Stimulated activated CD4-positive, alpha-beta T cell treated with anti-CD3 and anti-CD28 coated beads, Interleukin-12 subunit alpha, Interleukin-12 subunit beta, amount 100 ng/mL, for 24 hours (primary cell): ENCODE data around the gene REXO5.

Experiments
- DNase-seq, 2 experiments: peaks; one replicate each; pipeline ENCODE4 v3.0.0-alpha.2; 2020; ENCODE audit warnings: low read depth in 2 of 2

REXO5 gene

GRCh38 chr16:20874088-20874581 lies 67.8 kb downstream of the REXO5 start:
- DNase-seq: no peak

DNA sequence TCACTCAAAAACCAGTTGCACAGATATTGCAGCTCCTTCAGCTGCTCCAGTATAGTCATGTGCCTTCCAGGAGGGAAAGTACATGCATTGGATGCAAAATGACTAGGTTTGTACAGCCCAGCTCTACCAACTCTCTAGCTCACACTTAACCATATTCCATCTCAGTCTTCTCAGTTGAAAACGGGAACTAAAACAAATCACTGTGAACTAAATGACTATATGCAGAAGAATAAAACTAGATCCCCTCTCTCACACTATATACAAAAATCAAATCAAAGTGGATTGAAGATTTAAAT lies 69.0 kb downstream of the REXO5 start:
- no peak for DNase-seq

- no peak for DNase-seq
Measured at GRCh38 chr16:20878682-20879147, 72.4 kb downstream of the REXO5 start.

GRCh38 chr16:20879175-20880040 lies 73.1 kb downstream of the REXO5 start:
- DNase-seq: no peak

DNA sequence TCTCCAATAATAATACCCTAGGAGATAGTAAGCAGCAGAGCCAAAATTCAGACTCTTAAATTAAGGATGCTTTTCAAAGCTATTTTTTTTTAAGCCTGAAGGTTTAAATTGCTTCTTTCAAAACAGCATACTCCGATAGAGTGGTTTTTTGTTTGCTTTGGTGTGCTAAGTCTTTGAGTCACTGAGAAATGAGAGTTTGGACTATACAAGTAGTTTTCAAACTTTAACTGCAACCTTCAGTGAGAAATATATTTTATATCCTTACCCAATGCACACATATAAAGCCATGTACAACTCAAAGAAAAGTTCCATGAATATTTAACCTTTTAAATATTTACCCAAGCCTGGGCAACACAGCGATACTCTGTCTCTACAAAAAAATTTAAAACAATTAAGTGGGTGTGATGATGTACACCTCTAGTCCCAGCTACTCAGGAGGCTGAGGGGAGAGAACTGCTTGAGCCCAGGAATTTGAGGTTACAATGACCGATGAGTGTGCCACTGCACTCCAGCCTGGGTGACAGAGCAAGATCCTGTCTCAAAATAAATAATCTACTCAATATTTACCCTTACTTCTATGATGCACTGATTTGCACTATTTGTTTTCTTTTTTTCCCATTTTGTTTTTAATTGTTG lies 74.7 kb downstream of the REXO5 start:
- no peak for DNase-seq

DNA sequence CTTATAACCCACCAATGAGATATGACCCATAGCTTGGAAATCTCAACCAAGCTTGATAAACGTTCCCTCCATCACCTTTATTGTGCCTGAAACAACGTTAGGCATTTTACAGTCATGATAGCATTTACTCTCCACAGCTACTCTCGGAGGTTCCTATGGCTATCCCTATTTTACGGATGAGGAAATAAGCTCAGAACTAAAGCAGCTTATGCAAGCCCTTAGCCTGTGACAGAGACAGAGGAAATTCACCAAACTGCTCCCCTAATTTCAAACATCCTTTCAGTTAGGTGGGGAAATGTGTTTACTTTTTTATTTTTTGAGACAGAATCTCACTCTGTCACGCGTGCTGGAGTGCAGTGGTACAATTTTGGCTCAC lies 75.2 kb downstream of the REXO5 start:
- DNase-seq: no peak

DNA sequence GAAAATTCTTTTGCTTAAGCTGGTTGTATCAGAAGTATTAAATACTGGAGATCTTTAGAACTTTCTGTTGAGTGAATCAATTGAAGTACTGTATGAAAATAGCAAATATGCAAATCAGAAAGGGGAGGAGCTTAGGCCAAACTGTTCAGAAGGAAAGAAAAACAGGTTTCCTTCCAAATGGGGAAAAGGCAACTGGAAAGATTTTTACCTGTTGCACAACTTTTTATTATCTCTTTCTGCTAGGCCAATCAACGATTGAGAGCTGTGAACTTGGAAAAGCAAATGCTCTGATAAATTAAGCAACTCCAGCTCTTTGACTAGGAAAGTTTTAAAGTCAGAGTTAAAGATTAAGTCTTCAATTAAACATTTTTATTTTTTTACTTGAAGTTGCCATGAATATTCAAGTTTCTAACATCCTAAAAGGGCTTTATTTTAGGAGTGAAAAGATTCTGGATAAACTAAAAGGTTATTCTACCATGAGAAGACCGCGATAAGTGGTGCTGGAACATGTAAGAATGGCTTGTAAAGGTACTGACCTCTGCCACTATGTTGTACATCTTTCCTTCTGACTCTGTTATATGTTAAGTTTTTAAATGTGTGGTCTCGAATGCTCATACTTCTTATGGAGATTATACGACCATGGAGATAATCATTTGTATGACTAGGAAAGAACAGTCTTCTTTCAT lies 77.4 kb downstream of the REXO5 start:
- no peak for DNase-seq

- no peak for DNase-seq
Measured at GRCh38 chr16:20884240-20884556, 77.9 kb downstream of the REXO5 start.

GRCh38 chr16:20886320-20886719 lies 80.0 kb downstream of the REXO5 start:
- DNase-seq: no peak

GRCh38 chr16:20887207-20887606 lies 80.9 kb downstream of the REXO5 start:
- no peak for DNase-seq

- no peak for DNase-seq
Measured at GRCh38 chr16:20889625-20890275, 83.4 kb downstream of the REXO5 start.

- DNase-seq: no peak
Measured at GRCh38 chr16:20894388-20894787, 88.1 kb downstream of the REXO5 start.

GRCh38 chr16:20897253-20897897 lies 91.0 kb downstream of the REXO5 start:
- no peak for DNase-seq

DNA sequence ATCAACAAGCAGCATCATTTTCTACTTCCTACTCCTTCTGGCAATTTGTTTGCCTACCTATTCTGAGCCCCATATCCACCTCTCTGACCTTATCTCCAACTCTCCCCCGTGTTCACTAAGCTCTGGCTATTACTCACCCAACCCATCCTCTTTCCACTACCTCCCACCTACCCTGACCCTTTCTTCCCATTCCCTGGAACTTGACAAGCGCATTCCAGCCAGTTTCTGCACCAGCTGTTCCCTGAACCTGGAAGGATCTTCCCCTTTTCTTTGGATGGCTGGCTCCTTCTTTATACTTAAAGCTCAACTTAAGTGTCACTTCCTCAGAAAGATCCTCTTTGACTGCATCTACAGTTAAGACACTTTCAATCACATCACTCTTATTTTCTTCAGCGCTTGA lies 91.6 kb downstream of the REXO5 start:
- no peak for DNase-seq

DNA sequence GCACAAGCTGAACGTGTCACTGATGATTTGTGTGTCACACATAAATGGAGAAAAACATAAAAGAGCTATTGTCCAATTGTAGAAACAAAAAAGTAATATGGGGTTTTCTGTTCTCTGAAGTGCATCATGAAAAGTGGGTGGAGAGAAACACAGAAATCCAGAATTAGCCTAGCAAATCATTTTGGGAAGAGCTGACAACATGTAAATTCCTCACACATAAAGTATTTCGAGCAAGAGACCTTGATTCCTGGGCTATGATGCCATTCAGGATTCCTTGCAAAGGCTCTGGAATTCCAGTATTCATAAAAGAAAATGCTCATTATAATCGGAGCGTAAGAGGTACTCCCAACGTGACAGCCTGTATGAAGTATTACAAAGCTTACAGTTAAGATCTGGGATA lies 92.7 kb downstream of the REXO5 start:
- no peak for DNase-seq
